ENCODE measurements around the gene PCCB.
"Not testable (repeated sequence)": the region's sequence is repeated elsewhere in the genome, so short reads cannot be mapped to it uniquely, and the experiment has no call there.

PCCB gene

GRCh38 chr3:136250059-136250902, at the start of gene PCCB:
Gene PCCB, plus strand, starts transcription at chr3:136250340. Its CDS starts 36 bp downstream, at chr3:136250376.
- DNase-seq: peak; percentile 97

GRCh38 chr3:136207489-136208115, 42.5 kb upstream of the PCCB start:
- no peak for DNase-seq

GRCh38 chr3:136209921-136210320, 40.2 kb upstream of the PCCB start:
- DNase-seq: no peak

GRCh38 chr3:136211547-136211946, 38.6 kb upstream of the PCCB start:
- no peak for DNase-seq

GRCh38 chr3:136222746-136223145, 27.4 kb upstream of the PCCB start:
- DNase-seq: not testable (repeated sequence)

- DNase-seq: no peak
These were observed 17.7 kb upstream of the PCCB start for GRCh38 chr3:136232413-136232812.

GRCh38 chr3:136235545-136235944, 14.6 kb upstream of the PCCB start:
- DNase-seq: no peak

GRCh38 chr3:136236109-136236508, 14.0 kb upstream of the PCCB start:
- no peak for DNase-seq

GRCh38 chr3:136237103-136237502, 13.0 kb upstream of the PCCB start:
- no peak for DNase-seq

- no peak for DNase-seq
These were observed 12.0 kb upstream of the PCCB start for GRCh38 chr3:136237961-136238649.

- DNase-seq: no peak
These were observed 11.0 kb upstream of the PCCB start for GRCh38 chr3:136239094-136239493.

GRCh38 chr3:136245691-136246090, 4.4 kb upstream of the PCCB start:
- no peak for DNase-seq

GRCh38 chr3:136247436-136247835, 2.7 kb upstream of the PCCB start:
- DNase-seq: no peak

GRCh38 chr3:136247855-136248590, 2.1 kb upstream of the PCCB start:
- DNase-seq: no peak

GRCh38 chr3:136249091-136249490, 1.0 kb upstream of the PCCB start:
- no peak for DNase-seq

GRCh38 chr3:136249593-136249992, 547 bp upstream of the PCCB start:
- DNase-seq: no peak

GRCh38 chr3:136250903-136251460, 842 bp downstream of the PCCB start:
- DNase-seq: peak; percentile 66

- no peak for DNase-seq
These were observed 1.4 kb downstream of the PCCB start for GRCh38 chr3:136251511-136251910.

GRCh38 chr3:136255672-136256406, 5.7 kb downstream of the PCCB start:
- DNase-seq: no peak

GRCh38 chr3:136258199-136258598, 8.1 kb downstream of the PCCB start:
- no peak for DNase-seq

GRCh38 chr3:136261826-136262225, 11.7 kb downstream of the PCCB start:
- DNase-seq: no peak

- no peak for DNase-seq
These were observed 12.4 kb downstream of the PCCB start for GRCh38 chr3:136262559-136262958.

All from activated effector memory CD4-positive, alpha-beta T cell treated with anti-CD3 and anti-CD28 coated beads, Interleukin-2, amount 50 U/mL, for 16 hours (primary cell).